ENCODE measurements around the gene BLACAT1.

Gene BLACAT1

DNA sequence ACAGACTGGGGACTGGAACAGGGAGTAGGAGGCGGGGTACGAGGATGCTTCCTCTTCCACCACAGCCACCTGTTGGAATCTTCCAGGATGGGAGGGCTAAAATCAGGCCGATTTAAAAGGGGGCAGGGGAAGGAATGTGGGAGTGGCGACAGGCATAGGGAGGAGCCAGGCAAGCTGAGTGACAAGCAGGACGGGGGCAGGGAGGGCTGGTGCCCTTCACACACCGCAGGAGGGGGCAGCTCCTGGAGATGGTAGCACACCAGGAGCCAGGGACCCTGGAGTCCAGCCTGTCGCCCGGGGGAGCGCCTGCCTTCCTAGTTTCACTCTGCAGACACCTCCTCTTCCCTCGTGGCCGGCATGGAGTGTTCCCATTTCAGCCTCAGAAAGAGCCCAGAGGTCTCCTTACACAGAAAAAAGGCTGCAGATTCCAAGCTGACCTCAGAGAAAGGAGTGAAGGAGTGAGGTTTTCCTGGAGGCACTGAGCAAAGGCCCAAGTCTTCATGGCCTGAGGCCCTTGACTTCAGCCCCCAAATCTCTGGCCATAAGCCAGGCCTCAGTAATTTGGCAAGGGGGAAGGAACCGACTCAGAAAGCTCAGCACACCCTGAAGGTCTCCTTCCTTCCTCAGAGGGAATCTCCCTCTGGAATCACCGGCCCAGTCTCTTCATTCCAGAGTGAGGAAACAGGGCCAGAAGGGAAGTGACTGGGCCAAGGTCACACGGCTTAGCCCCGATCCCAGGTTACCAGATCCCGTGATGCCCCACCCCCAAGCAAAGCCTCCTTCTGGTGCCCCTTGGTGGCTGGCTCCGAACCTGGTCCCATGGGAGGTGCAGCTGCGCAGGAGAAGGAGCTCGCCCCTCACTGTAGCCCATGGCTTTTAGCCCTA, 8.1 kb downstream of the BLACAT1 start:
- no peak for DNase-seq (ENCODE audit: low spot score)
- in situ Hi-C loops (cut with MboI; ENCODE audit: low sequenced_read_pairs, unreplicated experiment): no loop called here
- TF ChIP-seq, protein P1, sequence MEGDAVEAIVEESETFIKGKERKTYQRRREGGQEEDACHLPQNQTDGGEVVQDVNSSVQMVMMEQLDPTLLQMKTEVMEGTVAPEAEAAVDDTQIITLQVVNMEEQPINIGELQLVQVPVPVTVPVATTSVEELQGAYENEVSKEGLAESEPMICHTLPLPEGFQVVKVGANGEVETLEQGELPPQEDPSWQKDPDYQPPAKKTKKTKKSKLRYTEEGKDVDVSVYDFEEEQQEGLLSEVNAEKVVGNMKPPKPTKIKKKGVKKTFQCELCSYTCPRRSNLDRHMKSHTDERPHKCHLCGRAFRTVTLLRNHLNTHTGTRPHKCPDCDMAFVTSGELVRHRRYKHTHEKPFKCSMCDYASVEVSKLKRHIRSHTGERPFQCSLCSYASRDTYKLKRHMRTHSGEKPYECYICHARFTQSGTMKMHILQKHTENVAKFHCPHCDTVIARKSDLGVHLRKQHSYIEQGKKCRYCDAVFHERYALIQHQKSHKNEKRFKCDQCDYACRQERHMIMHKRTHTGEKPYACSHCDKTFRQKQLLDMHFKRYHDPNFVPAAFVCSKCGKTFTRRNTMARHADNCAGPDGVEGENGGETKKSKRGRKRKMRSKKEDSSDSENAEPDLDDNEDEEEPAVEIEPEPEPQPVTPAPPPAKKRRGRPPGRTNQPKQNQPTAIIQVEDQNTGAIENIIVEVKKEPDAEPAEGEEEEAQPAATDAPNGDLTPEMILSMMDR (IDR thresholded peaks at IDR 0.05; ENCODE audit: borderline replicate concordance, control extremely low read depth, extremely low read depth, insufficient read depth, missing control alignments): no peak

DNA sequence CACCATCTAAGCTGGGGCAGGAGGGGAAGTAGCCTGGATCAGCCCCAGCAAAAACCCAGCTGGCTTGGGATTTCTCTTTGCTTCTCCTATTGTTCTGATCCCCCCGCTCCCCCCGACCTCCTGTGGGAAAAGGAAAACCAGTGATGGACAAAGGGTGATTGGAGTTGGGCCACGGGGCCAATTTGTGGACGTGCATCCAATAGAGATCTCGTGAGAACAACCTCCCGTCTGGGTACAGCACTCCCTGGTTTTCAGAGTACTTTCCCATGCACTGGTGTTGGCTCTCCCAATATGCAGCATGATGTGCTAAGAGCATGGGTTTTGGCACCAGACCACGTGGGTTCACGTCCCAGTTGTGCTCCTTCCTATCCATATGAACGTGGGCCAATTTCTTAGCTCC, 9.0 kb downstream of the BLACAT1 start:
- no peak for DNase-seq (ENCODE audit: low spot score)
- in situ Hi-C loops (cut with MboI; ENCODE audit: low sequenced_read_pairs, unreplicated experiment): no loop called here
- TF ChIP-seq, protein P1 (IDR thresholded peaks at IDR 0.05; ENCODE audit: borderline replicate concordance, control extremely low read depth, extremely low read depth, insufficient read depth, missing control alignments): no peak

DNA sequence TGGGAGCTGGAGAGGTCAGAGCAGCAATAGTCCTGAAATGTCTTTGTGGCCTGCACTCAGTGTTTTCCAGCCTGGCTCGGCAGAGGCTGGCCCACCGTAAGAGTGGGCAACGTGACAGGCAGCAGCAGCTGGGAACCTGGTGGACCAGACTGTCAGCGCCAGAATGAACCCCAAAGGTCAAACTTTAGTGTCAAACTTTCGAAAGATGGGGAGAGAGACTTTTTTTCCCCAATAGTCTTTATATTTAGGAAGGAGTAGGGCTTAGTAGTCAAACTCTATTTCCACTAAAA, 10.3 kb downstream of the BLACAT1 start:
- DNase-seq (ENCODE audit: low spot score): no peak
- TF ChIP-seq, protein P1 (IDR thresholded peaks at IDR 0.05; ENCODE audit: borderline replicate concordance, control extremely low read depth, extremely low read depth, insufficient read depth, missing control alignments): no peak
- in situ Hi-C loops (cut with MboI; ENCODE audit: low sequenced_read_pairs, unreplicated experiment): no loop called here

DNA sequence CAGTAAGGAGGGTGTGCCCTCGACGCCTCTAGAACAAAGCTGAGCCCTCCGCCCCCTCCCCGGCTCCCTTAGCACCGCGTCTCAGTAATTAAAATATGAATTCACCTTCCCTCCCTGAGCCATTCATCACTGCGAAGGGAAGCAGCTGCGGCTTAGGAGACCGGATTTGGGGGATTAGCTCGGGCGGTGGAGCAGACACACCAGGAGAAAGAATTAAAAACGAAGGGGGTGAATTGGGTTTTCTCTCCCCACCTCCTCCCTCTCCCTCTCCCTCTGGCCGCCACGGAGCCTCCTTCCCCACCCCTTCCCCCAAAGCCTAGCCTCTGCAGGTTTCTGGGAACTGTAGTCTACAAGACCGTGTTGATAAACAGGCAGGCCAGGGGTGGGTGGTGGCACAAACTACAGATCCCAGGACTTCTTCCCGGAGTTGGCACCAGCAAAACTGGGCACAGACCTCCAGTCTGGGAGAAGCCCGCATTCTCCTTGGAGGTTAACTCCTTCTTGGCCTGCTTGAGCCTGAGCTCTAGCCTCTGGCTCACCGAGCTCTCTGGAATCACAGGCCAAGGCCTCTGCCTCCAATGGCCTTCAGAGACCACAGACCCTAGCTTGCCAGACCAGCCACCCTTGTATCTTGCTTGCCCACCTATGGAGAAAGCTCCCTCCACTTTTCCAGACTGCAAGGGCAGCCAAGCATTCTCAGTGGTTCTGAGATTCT, 10.8 kb downstream of the BLACAT1 start:
- TF ChIP-seq, protein P1 (IDR thresholded peaks at IDR 0.05; ENCODE audit: borderline replicate concordance, control extremely low read depth, extremely low read depth, insufficient read depth, missing control alignments): no peak

DNA sequence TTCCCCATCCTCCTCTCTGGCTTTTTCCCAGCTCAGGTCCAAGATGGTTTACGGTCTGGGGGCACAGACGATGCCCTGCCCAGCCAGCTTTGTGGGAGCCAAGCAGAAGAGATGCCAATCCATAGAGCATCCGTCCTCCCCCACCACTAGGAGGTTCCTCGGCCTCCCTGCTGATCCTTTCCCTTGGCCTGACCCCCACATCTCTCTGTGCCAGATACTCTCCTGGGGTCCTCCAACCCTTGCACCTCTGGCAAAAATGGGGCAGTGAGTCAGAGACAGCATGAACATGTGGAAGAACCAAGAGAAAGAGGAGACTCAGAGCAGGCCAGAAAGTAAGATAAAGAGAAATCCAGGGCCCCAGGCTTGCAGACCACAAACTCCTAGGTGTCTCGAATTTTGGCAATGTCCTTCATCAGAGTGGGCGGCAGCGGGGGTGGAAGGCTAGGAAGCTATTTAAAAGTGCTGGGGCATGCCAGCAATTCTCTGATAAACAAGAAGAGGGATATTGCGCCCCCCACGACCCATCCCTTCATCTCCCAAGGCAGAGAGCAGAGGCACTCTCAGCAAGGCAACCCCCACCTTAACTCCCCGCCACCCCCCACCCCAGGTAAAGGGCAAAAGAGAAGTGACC, 11.4 kb downstream of the BLACAT1 start:
- DNase-seq (ENCODE audit: low spot score): no peak
- in situ Hi-C loops (cut with MboI; ENCODE audit: low sequenced_read_pairs, unreplicated experiment): no loop called here
- TF ChIP-seq, protein P1 (IDR thresholded peaks at IDR 0.05; ENCODE audit: borderline replicate concordance, control extremely low read depth, extremely low read depth, insufficient read depth, missing control alignments): no peak

More for the DNA sequence above, 10.8 kb downstream of the BLACAT1 start:
- in situ Hi-C loops (cut with MboI; ENCODE audit: low sequenced_read_pairs, unreplicated experiment): no loop called here
- no peak for DNase-seq (ENCODE audit: low spot score)

DNA sequence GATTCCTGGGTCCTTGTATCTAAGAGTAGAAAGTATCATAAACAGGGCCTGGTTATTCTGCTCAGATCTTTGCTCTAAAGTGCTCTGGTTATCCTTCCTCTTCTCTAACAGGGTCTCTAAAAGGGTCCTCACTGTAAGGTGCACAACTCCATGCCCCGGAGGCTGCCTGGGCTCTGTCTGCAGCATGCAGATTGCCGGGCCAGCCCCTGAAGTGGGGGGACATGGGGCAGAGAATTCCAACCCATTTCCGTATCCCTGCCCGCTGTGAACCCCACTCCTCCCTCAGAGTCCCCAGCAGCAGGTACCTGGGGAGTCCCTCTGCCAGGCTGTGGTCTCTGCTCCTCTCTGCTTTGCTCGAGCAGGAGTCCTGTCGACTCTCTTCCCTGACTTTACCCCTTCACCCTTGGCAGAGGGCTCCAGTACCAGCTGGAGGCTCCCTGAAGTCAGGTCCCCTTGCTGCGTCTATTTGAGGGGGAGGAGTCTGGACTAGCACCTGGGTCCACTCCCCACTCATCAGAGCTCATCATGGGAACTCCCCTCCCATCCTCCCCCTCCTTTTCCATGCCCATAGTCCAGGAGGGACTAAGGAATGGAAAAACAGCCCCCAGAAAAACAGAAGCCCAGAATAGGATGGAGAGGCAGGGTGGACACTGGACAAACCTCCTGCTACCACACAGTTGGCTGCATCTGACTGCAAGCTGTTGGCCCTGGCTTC, 12.1 kb downstream of the BLACAT1 start:
- DNase-seq (ENCODE audit: low spot score): no peak
- TF ChIP-seq, protein P1 (IDR thresholded peaks at IDR 0.05; ENCODE audit: borderline replicate concordance, control extremely low read depth, extremely low read depth, insufficient read depth, missing control alignments): no peak
- in situ Hi-C loops (cut with MboI; ENCODE audit: low sequenced_read_pairs, unreplicated experiment): no loop called here

Measured in GM13976 (cell line).